ENCODE data around the gene HSPH1. TPM values are rescaled to one million over a fixed set of nuclear protein-coding genes. Genes with fewer than 3 reads are reported as not detected.
"Not testable (repeated sequence)": the region's sequence is repeated elsewhere in the genome, so short reads cannot be mapped to it uniquely, and the experiment has no call there.

HSPH1 gene
- total RNA-seq, 1 donor from 2014 or later, result 138 TPM

GRCh38 chr13:31177813-31178495 lies 16.2 kb upstream of the HSPH1 start:
- intact Hi-C loops (cut with micrococcal nuclease), result not testable (repeated sequence)

DNA sequence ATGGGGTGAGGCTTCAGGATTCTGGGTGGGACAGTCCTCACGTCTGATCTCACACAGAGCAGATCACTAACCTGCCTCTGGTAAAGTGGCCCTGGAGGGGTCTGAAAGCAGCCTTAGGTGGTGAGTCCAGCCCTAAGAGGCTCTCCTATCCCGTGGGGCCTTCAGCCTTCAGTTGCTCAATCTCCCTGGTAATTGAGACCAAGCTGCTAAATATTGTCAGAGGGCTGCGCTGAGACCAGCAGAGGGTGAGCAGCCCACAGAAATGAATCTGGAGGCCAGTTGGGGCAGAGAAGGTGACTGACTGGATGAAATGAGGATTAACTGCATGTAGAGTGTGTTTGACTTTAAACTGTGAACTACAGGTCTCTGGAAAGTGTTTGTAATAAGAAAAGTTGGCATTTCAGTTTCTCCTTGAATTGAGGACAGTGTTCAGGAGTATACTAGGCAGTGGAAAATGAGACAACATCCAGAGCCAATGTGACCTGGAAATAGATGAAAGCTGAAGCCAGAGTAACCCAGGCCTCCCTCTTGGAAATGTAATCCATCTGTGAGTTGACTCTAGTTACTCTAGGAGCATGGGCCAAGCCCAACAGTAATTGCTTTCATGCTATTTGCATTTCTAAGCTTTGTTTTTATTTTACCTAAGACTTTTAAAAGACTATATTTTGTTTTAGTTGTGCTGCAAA lies 14.3 kb upstream of the HSPH1 start:
- intact Hi-C loops (cut with micrococcal nuclease), result no loop called here

DNA sequence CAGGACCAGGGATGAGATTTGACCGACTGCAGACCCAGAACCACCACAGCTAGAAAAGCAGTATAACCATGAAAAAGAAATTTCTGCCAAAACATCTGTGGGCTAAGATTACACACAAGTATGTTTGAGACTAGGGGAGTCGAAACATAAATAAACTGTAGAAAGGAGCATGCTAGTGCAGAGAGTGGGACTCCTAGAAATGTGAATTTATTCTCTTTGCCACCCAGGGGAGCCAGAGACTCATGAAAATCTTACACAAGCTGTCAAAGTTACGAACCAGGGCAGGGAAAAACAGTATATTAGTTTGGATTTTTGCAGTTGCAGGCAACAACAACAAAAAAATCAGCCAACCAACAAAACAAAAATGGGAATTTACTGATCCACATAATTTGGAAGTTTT lies 12.3 kb upstream of the HSPH1 start:
- intact Hi-C loops (cut with micrococcal nuclease), result no loop called here

DNA sequence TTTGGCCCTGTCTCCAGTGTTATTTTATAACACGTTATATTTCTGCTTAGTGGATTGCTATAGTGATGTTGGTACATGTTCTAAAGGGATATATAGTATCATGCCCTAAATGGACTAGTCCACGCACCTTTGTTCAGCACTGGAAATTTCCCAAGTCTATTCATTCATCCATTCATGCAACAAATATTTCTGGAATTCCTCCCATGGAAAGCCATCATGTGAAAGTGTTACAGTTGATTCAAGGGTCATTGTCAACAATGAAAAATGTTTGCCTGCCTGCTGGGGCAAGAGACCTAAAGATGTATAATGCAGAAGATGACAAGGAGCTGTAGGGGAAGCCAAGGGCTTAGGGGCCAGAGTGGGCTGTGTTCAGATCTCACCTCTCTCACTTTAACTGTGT lies 10.8 kb upstream of the HSPH1 start:
- intact Hi-C loops (cut with micrococcal nuclease), result no loop called here

- intact Hi-C loops (cut with micrococcal nuclease), result no loop called here
These were observed 10.3 kb upstream of the HSPH1 start for GRCh38 chr13:31172001-31172400.

DNA sequence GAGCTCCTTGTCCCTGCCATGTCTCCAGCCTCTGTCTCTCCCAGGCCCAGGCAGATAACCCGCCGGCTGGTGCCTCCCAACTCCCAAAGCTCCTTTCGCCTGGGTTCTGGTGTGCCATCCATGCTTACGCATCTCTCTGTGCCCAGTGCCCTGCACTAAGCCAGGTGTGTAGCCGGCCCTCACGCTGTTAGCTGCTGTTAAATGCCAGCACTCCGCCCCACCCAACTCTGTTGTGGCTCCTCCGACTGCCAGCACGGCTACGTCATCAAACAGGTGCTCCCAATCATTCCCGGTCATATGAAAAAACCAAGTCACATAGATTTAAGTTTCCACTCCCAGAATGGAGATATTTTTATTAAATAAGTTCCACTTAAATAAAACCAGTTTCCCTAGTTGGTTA lies 7.0 kb upstream of the HSPH1 start:
- intact Hi-C loops (cut with micrococcal nuclease), result loop anchor here (10.0 kb wide), 2 partner anchors 794 to 1054 kb away; no protein-coding TSS in a partner anchor

DNA sequence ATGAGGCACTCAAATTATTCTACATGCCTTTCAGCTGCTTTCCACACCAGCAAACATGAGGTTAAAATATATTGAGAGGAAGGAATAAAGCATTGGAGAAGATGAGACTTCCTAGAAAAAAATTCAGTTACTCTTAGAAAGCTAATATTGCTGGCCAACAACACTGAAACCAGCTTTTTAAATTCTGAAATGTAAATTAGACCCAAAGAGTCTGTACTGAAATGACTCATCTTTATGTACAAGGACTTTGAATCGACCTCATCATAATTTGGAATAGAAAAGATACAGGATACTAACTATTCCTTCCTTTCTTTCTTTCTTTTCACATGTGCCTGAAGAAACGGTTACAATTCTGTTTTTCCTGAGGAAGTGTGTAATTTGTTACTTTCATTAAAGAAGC lies 6.5 kb upstream of the HSPH1 start:
- intact Hi-C loops (cut with micrococcal nuclease), result loop anchor here (10.0 kb wide), 2 partner anchors 793 to 1053 kb away; no protein-coding TSS in a partner anchor

GRCh38 chr13:31167490-31167889 lies 5.8 kb upstream of the HSPH1 start:
- intact Hi-C loops (cut with micrococcal nuclease), result loop anchor here (10.0 kb wide), 2 partner anchors 793 to 1053 kb away; no protein-coding TSS in a partner anchor

GRCh38 chr13:31166591-31166990 lies 4.9 kb upstream of the HSPH1 start:
- intact Hi-C loops (cut with micrococcal nuclease), result loop anchor here (10.0 kb wide), 2 partner anchors 792 to 1052 kb away; no protein-coding TSS in a partner anchor

DNA sequence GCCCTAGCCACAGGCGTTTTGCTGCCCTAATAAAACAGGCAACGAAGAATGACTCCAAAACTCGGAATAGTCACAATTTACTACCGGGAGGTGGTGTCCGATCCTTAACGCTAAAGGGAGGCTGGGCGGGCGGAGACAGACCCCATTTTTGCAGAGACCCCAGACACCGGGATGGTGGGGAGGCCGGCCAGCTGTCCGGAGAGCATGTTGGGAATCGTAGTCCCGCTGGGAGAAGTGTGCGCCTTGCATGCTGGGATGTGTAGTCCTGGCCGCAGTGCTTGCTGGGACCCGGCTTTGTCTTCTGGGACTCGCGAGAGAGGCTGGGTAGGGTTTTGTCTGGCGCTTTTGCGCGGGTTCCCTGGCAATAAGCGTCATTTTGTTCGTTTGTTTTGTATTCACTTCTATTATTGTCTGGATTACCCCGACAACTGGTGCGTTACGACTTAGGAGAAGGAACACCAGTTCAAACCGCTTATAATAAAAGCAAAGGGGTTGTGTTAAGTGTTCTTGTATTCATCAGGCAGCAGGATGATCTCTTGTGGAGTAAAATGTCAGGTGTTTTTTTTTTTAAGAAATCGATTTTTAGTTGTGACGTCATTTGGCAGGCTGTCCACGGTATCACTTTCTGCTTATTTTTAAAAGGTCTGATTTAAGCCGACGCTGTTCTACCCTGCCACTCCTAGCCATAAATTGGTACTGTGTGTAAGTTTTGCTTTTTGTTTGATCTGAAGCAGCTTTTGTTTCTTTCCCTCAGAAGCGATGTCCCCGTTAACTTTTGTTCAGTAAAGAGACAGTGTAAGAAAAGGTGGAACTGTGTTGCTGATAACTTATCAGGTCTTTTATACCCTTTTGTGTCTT lies 676 bp upstream of the HSPH1 start:
- intact Hi-C loops (cut with micrococcal nuclease), result loop anchor here (1.0 to 10.0 kb wide), 20 partner anchors 28 to 1575 kb away; partner anchors contain the start of genes B3GLCT, BRCA2, KATNAL1 and N4BP2L2

DNA sequence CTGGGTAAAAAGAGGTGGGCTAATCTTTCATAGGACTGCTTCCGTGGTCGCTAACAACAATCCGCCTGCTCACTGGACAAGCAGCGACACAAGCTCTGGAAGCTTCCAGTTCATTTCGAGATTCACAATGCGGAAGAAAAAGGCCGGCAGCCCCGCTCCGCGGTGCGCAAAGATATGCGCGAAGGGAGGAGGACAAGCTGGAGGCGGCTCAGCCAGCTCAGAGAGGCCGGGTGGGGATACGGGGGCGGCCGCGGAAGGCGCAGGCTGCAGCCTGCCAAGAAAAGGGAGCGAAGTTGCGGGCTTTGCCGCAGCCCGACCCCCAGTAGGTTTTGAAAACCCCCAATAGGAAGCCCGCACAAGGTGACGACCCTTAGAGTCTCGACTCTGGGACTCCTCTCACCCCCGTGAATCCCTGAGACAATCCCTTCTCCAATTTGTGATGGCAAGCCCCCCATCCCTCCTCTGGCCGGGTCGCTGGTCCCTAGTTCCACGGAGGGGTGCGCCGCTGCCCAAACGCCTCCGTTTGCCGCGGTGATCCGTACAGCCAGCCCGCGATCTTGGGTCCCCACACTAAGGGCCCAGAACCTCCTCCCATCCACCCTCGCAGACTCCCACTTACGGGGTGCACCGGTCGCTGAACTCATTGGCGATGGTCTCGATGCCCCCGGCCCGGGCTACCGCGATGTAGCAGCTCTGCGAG lies 697 bp downstream of the HSPH1 start:
- intact Hi-C loops (cut with micrococcal nuclease), result loop anchor here (1.0 to 10.0 kb wide), 7 partner anchors 10 to 1046 kb away; no protein-coding TSS in a partner anchor

DNA sequence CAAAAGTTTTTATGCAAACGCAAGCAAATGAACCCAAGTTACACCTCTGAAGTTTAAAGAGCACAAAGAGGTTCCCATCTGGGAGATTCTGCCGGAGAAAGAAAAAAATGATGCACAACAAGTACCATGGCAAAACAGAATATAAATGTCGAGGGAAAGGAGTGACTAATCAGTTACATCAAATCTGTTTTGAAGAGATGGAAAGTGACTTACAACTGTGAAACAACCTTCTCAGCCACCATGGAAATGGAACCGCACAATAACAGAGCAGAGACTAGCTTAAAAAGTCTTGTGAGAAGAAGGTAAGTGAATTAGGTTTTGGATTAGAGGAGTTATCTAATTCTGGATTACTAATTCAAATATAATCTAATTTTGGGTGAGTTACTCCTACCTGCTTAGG lies 2.4 kb downstream of the HSPH1 start:
- intact Hi-C loops (cut with micrococcal nuclease), result no loop called here

DNA sequence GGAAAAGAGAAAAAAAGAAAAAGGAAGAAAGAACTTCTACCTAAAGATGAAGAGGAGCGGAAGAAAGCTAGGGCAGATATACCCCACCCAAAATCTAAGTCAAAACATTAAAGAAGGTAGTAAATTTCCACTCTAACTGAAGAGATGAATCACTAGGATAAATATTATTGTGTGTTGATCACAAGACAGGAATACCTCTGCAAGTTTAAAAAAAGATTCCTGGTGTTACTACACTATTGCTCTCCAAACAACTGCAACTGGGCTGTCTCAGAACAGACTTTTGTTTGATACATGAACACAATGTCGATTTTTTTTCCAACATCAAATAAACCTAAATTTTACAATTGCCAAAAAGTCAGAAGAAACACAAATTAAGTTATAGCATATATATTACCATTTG lies 6.8 kb downstream of the HSPH1 start:
- intact Hi-C loops (cut with micrococcal nuclease), result loop anchor here (5.0 kb wide), 1 partner anchor 178 kb away; no protein-coding TSS in a partner anchor

DNA sequence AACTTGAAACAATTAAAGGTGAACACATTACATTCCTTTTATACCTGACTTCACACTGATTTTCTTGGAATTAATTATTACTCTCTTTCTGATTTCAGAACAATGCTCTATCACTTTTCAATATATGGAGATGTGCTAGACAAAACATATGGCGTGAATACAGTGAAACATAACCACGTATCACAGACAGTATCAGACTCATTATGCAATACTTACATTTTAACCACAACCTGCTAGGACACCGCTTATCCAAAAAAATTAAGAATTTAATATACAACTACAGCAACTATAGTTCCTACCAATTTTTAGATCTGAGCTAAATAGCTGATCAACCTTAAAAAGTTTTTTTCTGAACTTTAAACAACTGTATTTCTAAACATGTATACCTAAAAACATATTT lies 9.9 kb downstream of the HSPH1 start:
- intact Hi-C loops (cut with micrococcal nuclease), result loop anchor here (1.0 to 5.0 kb wide), 2 partner anchors 8 to 175 kb away; no protein-coding TSS in a partner anchor

- intact Hi-C loops (cut with micrococcal nuclease), result loop anchor here (5.0 kb wide), 1 partner anchor 173 kb away; no protein-coding TSS in a partner anchor
These were observed 11.3 kb downstream of the HSPH1 start for GRCh38 chr13:31150315-31150985.

- intact Hi-C loops (cut with micrococcal nuclease), result loop anchor here (5.0 kb wide), 1 partner anchor 172 kb away; no protein-coding TSS in a partner anchor
These were observed 12.1 kb downstream of the HSPH1 start for GRCh38 chr13:31149604-31150003.

- intact Hi-C loops (cut with micrococcal nuclease), result no loop called here
These were observed 16.3 kb downstream of the HSPH1 start for GRCh38 chr13:31145417-31145816.

- intact Hi-C loops (cut with micrococcal nuclease), result loop anchor here (10.0 kb wide), 1 partner anchor 164 kb away; no protein-coding TSS in a partner anchor
These were observed 23.2 kb downstream of the HSPH1 start for GRCh38 chr13:31138515-31138914.

GRCh38 chr13:31136724-31137123 lies 25.0 kb downstream of the HSPH1 start:
- intact Hi-C loops (cut with micrococcal nuclease), result loop anchor here (10.0 kb wide), 1 partner anchor 162 kb away; no protein-coding TSS in a partner anchor

Data from T-helper 1 cell treated with Interleukin-12 subunit alpha and Interleukin-12 subunit beta and Interleukin-4 antibody, amounts not matched to agents 30 ng/mL and 1 ng/mL, for 36 hours (primary cell).